NB4 (cell line): ENCODE data around the gene GAS1.

Experiments
- DNase-seq: peaks from one replicate; pipeline ENCODE4 v3.0.0; 2010; ENCODE audit warnings: low read depth
- H3K4me3 ChIP-seq: one replicate; pipeline ENCODE4 v1.5.1; 2011; ENCODE audit warnings: mild to moderate bottlenecking, low read depth, low read length, moderate library complexity
- MYC ChIP-seq: IDR thresholded peaks from 2 replicates; pipeline ENCODE4 v1.6.1; 2011; ENCODE audit warnings: low read depth, low read length
- POLR2A ChIP-seq: IDR thresholded peaks from 2 replicates; pipeline ENCODE4 v1.6.1; 2011; ENCODE audit warnings: mild to moderate bottlenecking; ENCODE audit not compliant: insufficient read length; ENCODE audit errors: extremely low read depth
- TF ChIP-seq, protein P1 (sequence below): IDR thresholded peaks from one replicate; pipeline ENCODE4 v1.5.1; 2012; ENCODE audit warnings: low read depth, low read length
- TF ChIP-seq, protein P2 (sequence below): IDR thresholded peaks from 2 replicates; pipeline ENCODE4 v1.6.1; 2011; ENCODE audit warnings: low read depth, low read length

GAS1 gene

DNA sequence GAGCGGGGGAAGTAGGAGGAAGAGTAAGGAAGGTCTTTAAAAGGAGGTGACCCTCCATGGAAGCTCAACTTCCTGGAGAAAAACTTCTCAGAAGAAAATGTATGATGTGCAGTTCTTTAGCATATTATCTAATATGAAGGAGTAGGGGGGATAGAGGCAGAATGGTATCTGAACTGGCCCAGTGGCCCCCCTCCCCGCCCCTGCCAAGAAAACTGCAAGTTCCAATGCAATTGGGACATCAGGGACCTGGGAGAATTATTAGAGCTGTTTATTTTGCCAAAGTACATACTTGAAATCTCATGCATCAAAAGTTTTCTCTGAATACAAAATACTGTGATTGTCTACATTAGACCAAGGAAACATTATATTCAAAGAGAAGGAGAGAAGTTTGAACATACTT, 40.6 kb upstream of the GAS1 start:
- no peak overlapping the region for H3K4me3 ChIP-seq
- DNase-seq: no peak
- TF ChIP-seq POLR2A: no peak

DNA sequence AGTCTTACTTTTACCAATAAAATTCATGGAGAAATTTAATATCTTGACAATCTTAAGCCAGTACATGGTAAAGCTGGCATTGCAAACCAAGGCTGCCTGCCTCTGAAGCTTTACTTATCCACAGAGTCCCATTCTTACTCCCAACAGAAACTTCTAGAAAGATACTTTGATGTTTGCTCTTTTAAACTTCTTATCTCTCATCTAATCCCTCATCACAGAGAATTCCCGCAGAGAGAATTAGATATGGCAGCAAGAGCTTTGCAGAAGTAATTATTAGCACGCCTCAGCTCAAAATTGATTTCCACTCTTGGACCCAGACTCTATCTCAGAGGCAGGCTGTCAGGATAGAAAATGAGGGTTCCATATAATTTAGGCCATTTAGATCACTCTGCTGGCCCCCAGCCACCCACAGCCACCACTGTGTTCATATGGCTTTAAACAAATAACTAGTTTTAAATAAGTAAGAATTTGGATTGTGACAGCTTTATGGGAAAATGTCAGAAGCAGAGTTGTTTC, 37.9 kb upstream of the GAS1 start:
- DNase-seq: no peak
- TF ChIP-seq MYC (no peak), POLR2A (no peak)
- TF ChIP-seq, protein P1, sequence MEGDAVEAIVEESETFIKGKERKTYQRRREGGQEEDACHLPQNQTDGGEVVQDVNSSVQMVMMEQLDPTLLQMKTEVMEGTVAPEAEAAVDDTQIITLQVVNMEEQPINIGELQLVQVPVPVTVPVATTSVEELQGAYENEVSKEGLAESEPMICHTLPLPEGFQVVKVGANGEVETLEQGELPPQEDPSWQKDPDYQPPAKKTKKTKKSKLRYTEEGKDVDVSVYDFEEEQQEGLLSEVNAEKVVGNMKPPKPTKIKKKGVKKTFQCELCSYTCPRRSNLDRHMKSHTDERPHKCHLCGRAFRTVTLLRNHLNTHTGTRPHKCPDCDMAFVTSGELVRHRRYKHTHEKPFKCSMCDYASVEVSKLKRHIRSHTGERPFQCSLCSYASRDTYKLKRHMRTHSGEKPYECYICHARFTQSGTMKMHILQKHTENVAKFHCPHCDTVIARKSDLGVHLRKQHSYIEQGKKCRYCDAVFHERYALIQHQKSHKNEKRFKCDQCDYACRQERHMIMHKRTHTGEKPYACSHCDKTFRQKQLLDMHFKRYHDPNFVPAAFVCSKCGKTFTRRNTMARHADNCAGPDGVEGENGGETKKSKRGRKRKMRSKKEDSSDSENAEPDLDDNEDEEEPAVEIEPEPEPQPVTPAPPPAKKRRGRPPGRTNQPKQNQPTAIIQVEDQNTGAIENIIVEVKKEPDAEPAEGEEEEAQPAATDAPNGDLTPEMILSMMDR: no peak
- TF ChIP-seq, protein P2, sequence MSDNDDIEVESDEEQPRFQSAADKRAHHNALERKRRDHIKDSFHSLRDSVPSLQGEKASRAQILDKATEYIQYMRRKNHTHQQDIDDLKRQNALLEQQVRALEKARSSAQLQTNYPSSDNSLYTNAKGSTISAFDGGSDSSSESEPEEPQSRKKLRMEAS: no peak
- no peak overlapping the region for H3K4me3 ChIP-seq

DNA sequence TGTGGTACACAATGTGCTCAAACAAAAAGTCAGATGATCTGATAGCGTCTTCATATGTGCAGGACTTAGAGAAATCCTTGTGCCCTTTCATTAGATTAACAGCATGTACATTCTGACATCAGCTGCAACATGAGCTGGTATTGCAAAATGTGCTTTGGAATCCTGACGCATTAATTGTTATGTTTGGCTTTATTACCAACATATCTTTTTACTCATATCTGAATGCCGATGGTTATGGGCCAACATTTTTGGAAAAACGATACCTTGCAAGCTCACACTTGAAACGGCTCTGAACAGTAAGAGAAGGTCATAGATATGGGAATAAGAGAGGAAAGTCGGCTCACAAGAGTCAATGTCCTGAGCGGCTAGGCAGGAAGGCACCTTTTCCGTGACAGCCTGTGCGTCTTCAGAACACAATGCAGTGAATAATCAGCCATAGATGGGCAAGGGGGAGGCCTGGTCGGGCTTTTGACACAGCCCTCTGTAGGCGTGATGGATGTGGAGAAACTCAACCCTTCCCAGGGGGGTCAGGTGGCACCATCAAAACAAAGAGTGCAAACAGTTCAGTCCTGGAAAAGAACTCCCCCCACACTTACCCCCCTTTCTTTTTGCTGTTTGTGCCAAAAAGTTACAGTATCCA, 36.4 kb upstream of the GAS1 start:
- TF ChIP-seq, protein P2: no peak
- TF ChIP-seq, protein P1: no peak
- TF ChIP-seq POLR2A (no peak), MYC (no peak)
- H3K4me3 ChIP-seq: no peak overlapping the region
- DNase-seq: no peak

DNA sequence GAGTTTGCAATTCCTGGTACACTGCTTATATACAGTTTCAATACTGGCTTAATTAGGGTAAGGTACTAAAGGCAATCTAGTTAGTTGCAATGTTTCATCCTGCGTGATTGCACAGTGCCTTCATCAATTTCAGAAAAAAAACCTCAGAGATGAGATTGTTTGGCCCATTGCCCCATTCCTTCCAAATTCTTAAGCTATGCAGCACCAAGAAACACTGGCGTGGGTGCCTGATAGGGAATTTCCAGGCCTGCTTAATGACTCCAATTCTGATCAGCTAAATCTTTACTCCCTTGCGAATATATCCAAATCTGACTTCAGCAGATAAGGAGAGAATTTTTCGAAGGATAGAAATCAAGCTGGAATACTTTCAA, 35.9 kb upstream of the GAS1 start:
- no peak for DNase-seq
- TF ChIP-seq, protein P1: no peak
- TF ChIP-seq MYC (no peak), POLR2A (no peak)
- TF ChIP-seq, protein P2: no peak
- no peak overlapping the region for H3K4me3 ChIP-seq

DNA sequence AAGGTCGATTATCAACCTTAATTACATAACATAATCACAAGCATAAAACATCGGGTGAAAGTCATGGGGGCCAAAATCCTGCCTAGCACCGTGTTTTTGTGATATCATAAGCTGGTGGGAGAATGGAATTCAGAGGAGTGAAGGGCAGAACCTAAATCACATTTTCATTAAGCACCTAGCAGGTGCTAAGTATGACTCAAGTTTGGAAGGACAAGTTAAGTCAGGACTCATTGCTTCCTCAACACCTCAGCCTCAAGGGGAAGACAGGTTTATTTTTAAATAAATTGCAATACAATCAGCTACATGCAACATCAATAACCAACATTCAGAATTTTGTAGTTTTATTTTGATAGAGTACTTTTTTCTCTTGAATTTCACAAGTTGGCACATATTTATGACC, 33.5 kb upstream of the GAS1 start:
- DNase-seq: no peak
- H3K4me3 ChIP-seq: no peak overlapping the region
- TF ChIP-seq POLR2A: no peak
- TF ChIP-seq, protein P1: no peak
- TF ChIP-seq, protein P2: no peak
- no peak for TF ChIP-seq MYC

DNA sequence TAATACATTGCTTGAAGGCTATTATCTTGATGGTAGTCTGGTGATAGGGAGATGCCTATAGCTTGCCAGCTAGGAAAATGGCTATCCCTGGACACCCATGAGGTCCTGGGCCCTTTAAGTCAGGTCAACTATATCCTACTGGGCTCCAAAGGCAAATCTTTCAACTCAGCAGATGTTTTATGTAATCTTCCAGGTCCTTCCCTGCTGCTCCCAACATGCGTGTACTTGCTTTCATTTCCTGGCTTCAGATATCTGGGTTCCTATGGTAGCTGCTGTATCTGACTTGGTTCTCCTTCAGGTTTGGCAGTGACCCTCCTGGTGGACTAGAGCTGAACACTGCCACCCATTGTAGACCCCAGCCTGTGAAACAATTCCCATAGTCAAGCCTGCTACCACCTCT, 32.4 kb upstream of the GAS1 start:
- no peak overlapping the region for H3K4me3 ChIP-seq
- no peak for TF ChIP-seq POLR2A
- no peak for TF ChIP-seq MYC
- TF ChIP-seq, protein P2: no peak
- TF ChIP-seq, protein P1: no peak
- DNase-seq: no peak
